Femur (tissue), 1 donor: Measurements from ENCODE around the gene UBE2L5.
A peak's percentile ranks its signal among the peaks of the same experiment; 100 is the strongest.

Experiments
- DNase-seq: peaks from one replicate; pipeline ENCODE4 v3.0.0-alpha.2; 2017

UBE2L5 gene

DNA sequence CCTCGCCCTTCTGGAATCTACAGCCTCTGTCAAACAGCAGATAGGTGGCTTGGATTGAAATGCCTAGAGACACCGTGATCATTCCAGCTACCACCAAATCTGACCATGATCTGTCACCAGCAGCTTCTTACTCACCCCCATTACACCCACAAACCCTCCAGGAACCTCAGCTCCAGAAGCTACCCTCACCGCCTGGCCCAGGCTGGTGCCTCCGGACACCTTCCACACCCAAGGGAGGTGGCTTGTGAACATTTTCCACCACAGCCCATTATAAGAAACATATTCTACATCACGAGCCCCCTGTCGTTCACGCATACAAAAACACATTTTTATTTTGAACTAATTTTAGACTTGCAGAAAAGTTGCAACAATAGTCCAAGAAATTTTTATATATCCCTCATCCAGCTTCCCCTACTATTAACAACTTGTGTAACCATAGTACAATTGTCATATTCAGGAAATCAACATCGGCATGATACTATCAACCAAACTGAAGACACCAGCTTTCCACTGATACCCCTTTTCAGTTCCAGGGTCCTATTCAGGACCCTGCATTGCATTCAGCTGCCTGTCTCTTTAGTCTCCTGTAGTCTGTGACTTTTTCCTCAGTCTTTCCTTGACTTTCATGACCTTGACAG lies 15.4 kb upstream of the UBE2L5 start:
- no peak for DNase-seq

DNA sequence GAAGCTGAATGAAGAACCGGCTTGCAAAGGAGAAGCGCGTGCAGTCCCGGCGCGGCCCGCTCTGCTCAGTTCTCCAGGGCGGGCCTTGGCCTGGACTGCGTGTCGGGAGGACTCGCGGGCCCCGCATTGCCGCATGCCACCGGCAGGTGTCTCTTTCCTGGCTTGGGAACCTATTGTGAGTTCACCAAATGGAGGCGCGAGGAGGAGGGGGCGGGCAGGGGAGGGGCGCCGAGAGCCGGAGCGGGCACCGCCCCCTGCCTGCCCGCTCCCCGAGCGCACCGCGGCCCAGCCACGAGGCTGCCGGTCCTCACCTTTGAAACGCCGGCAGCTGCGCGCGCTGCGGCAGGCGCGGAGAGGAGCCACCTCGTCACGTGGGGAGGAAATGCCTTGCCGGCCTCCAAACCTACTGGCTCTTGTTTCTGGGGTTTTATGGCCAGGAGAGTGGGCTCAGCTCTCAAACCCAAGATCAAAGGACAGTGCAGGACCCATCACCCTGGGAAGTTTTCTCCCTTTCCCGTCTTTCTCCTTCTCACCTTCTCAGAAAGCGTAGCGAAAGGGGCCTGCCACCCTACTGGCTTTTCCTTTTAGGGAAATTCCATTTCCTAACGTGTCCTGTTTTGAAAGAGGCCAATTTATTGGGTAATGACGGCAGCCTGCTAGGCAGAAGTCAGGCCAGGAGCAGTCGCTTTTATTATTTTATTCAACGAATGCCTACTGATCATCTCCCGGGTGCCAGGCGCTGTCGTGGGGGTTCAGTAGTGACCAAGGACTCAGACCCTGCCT lies 13.8 kb upstream of the UBE2L5 start:
- peak; percentile 96 for DNase-seq

DNA sequence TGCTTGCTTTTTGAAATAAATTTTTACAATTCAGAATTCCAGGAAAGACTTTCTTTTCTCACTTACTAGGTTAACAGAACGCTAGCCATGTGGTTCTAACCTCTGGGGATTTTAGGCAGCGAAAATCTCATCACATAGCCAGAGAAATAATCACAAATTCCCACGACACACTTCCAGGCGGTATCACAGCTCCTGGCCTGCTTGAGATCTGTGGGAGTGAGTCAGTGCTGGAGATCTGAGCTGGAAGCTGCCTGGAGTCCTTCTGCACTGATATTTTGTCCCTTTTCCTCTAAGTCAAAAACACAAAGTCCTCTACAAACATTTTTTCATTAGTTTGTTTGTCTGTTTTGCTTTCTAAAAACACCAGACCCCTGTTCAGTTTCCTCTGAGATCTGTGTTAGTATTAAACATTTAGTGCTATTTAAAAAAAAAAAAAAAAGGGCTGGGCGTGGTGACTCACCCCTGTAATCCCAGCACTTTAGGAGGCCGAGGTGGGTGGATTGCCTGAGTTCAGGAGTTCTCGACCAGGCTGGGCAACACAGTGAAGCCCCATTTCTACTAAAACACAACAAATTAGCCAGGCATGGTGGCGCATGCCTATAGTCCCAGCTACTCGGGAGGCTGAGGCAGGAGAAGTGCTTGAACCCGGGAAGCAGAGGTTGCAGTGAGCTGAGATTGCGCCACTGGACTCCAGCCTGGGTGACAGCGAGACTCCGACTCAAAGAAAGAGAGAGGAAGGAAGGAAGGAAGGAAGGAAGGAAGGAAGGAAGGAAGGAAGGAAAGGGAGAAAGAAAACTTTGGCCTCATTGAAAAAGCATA lies 12.2 kb upstream of the UBE2L5 start:
- DNase-seq, result no peak

DNA sequence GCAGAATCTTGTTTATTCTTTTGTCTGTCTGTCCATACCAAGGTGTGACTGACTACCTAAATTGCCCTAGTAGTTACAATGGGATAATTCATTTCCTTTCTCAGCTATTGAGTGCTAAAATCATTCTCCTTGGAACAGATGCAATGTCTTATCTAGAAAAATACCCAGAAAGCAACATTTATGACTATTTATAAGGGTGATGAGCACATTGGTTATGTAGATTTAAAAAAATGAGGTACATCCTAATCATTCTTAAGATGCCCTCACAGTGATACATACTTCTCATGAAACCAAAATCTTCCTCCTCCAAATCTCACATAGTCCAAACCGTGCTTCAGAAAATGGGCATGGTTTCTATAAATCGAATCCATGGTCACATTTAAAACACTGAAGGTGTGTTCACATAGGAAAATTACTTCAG lies 11.6 kb upstream of the UBE2L5 start:
- no peak for DNase-seq

DNA sequence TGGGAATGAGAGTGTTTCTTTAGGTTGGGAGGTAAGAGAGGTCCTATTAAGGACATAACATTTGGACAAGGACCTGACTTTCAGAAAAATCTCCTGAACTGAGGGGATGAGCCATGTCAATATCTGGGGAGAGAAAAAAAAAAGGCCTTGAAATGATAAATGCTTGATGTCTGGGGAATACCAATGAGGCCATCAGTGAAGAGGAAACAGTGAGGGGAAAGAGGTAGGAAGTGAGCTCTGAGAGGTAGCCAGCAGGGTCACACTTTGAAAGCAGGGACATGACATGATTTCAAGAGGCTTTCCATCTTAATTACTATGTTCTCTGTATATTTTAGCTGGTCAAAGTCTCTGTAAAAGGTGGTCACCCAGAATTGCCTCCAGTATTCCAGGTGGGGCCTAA lies 9.9 kb upstream of the UBE2L5 start:
- DNase-seq, result no peak

DNA sequence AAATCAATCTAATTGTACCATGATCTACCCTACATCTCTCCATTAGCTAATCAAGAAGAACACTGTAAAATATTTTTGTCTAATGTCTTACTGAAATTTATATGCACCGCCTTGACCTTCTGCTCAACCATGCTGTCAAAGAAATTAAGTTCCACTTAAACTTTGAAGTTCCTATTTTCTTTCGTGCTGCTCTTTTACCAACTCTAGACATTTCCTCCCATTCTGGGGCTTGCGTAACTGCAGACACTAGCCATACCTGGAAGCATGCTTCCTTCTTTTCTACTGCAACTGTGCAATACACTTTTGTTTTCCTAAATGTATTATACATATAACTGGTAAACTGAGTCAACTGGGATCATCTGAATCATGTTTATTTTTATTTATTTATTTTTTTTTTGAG lies 8.5 kb upstream of the UBE2L5 start:
- DNase-seq, result no peak

DNA sequence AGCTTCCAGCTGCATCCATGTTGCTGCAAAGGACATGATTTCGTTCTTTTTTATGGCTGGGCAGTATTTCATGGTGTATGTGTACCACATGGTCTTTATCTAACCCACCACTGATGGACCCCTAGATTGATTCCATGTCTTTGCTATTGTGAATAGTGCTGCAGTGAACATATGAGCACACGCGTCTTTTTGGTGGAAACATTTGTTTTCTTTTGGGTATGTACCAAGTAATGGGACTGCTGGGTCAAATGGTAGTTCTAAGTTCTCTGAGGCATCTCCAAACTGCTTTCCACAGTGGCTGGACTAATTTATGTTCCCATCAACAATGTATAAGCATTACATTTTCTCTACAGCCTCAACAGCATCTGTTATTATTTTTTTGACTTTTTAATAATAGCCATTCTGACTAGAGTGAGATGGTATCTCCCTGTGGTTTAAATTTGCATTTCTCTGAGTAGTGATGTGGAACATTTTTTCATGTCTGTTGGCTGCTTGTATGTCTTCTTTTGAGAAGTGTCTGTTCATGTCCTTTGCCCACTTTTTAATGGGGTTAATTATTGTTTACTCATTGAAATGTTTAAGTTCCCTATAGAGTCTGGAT lies 6.8 kb upstream of the UBE2L5 start:
- no peak for DNase-seq

DNA sequence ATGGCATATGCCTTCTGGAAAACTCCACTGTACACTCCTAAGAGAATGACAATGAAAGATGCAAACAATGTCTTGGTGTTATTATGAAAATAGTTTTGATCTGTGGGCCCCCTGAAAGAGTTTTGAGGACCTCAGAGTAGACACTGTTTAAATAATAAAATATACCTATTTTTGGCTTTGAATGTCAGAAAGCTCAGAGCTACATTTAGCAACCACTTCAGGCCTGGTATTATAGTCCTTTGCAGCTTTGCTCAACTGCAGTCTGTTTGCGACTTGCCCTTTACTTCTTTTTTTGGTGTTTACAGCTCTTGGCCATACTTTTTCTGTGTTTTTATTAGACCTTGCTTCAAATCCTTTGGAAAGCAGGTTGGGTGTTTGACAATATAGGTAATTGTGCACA lies 5.8 kb upstream of the UBE2L5 start:
- no peak for DNase-seq

DNA sequence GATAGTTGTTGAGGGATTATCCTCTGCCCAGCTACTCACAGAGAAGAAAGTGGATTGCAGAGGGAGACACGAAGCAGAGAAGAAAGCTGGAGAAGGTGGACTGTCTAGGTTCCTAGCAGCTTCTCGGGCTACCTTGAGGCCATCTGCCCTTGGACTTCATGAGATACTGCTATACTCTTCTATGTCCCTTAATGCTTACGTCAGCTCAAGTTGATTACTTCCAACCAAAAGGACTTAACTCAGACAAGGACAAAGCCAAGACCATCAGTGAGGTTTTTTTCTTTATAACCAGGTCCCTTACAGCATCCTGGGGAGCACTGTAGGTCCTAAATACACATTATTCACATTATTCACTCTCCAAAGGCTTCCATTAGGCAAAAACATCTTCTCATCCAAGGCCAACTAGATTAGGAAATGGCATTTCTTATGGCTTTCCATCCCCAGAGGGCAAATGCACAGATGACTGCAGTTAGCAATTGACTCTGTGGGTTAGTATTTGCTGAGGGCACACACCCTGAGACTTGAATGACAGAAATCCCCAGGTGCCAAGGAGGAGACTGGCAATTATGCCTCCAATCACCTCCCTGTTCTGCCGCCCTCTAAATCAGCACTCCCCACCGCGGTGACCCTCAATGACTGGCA lies 4.1 kb upstream of the UBE2L5 start:
- DNase-seq, result no peak

DNA sequence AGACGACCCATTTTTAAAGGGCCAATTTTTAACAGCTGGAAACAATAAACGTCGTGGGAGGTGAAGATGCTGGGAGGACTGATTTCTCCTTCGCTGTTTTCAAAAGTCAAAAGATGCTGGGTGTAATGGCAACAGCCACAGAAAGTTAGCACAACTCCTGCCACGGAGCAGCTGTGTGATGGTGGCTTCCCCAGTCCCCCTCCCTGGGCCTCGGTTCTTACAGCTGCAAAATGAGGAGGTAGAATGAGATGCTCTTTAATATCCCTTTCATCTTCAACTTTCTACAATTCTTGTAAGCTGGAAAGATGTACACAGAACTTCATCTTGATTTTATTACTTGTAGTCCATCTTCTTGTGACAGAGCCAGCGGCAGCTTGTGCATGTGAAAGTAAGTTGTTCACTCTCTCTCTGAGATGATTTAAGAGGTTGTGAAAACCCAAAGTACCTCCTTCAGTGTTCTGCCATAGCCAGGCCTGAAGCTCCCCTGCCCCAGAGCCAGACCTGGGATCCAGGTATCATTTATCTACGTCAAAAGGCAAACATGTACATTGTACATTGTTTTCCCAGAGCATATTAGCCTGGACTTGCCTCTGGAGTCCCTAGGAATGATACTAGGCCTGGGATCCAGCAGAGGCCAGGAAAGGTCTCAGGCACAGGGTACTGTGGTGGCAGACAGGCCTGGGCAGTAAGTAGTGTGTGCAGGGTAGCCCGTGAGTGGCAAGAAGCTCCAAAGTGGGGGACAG lies 3.4 kb upstream of the UBE2L5 start:
- no peak for DNase-seq

DNA sequence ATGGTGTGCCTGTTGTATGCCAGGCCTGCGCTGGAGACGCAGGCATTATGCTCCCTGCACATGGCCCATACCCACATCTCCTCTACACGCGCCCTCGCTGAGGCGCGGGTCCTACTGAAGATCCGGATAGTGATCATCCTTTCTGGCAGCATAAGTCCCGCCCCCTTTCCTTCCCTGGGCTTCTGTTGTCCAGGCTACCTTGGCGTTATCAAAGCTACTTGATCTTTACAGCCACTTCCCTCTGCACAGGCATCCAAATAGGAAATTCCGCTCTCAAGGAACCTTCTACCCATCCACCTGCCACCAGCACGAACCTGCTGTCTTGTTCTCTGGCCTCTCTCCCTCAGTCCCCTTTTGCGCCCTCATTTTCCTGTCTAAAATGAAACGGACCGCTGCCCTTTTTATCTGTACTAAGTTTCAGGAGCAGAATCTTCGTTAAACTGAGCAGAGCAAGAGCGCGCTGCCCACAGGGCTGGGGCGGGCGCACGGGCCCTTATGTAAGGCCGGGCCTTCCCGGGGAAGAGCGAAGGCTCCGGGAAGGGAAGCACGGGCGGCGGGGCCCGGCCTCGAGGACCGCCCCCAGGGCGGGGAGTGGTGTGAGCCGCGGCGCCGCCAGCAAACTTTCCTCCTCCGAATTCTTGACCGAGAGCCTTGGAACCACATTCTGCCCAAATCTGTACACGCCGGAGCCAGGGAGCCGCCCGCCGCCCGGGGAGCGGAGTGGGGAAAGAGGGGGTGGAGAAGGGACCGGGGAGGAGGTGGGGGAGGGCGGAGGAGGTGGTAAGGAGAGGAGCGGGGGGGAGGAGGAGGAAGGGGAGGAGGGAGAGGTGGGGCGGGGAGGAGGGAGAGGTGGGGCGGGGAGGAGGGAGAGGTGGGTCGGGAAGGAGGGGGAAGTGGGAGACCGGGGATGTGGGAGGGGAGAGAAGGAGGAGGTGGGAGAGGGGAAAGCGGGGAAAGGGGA lies 920 bp upstream of the UBE2L5 start:
- DNase-seq, result peak; percentile 93

DNA sequence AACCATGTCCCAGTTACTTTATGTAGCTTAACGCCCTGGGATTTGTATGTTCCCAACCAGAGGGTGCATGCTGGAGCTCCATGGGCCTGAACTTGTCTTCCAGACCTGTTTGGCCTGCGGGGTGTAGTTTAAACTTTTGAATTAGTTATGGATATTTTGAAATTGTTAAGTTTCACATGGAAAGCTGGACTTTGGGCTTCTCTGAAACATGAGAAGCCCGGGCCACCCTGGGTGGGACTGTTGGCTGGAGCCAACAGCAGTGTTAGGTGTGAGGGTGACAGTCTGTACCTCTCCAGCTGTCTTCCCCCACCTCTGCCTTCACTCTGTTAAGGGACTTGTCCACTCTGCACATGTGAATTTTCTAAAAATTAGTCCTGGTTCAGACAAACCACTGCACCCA lies 1.6 kb downstream of the UBE2L5 start:
- DNase-seq, result no peak

DNA sequence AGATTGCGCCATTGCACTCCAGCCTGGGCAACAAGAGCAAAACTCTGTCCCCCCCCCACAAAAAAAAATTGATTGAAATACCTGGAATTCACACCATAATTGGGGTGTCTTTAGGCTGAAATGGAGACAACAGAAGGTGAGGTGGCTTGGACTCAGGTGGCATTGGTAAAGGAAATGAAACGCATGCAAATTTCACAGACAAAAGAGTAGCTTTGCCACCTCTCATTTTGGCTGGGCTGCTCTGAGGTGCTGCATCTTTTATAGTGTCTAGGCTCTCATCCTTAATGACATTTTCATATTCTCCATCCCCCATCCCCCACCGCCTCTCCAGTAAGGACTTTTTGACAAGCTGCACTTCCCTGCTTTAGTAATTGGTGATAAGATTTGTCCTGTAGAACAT lies 6.9 kb downstream of the UBE2L5 start:
- DNase-seq, result no peak

DNA sequence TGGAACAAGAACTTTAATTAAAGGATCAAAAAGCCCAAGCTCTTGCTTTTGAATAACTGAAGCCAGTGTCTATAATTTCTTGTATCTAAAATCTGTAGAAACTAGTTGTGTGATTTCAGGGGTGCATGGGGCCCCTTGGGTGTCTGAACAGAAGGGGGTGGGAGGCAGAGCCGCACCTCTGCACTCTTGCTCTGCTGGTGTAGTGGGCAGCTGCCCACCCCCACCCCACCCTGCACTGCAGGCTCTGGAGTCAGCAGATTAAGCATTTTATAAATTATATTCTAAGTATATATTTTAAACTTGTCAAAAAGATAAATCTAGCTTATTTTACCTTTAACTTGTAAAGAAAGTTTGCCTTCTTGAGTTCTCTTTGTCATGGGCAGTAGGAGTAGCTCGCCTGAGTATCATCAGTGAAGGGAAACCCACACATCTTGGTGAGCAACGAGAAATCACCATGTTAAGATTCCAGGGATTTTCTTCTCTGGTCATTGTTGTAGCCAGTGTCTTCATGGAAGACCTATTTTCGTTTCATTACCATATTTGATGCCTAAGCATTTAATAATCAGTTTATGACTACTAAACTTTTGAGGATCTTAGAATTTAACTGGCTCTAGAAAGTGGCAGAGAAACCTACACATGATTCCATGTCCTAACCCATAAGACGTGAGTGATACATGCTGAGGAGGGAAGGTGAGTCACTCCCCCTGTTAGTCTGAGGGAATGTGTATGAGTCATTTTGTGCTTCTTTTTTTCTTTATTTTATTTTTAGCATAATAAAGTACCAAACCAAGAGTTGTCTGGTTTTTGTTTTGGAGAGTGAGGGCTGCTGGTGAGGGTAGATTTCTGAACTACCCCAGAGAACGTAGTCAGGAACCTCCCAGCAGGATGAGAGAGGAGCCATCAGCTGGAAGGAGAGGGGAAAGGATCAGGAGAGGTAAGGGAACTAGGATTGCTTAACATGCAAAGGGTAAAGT lies 7.7 kb downstream of the UBE2L5 start:
- DNase-seq, result no peak

DNA sequence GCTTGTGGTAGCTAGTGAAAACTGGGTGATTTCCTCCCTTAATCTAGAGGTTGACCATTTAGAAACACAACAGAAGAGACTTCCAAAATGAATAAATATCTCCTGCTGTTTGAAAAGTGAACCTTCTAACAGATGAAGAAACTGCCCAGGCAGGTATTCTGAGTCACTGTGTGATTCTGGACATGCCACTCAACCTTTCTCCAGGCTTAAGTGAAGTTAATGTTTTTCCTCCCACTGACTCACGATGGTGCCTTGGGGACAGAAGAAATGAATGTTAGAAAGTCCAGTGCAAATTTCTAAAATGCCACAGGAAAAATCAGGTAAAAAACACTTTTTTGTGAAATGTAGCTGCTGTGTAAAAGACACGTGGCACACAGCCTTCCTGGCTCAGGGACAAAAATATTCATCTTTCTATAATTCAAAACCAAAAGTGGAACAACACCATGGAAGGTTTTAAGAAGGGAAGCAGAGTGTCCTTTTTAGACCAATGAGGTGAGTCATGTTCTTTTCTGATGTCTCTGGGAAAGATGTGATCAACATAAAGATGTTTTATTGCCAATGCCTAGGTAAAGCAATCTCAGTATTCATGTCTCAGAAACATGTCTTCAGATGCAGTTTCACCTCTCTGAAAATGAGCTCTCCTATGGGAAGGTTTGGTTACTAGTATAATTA lies 9.1 kb downstream of the UBE2L5 start:
- DNase-seq, result no peak

DNA sequence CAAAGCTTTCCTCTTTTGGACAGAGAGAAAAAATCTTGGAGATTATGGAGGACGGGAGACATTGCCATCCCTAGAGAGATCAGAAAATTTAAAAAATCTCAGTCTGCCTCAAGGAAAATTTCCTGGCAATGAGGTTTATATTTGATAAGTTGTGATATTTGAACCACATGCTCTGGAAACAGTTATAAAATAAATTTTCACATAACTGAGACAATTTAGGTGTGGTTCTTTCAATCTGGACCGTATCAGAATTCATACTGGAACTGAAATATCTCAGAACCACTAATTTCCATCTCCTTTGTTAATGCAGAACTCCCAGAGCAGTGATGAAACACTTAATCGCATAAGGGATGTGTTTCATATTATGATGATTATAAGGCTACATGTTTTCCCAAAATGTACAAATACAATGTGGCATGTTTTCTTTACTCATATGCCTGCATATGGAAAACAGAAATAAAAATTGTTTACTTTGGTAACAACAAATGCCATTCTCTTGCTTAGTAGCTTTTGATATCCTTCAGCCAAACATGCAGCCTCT lies 13.7 kb downstream of the UBE2L5 start:
- no peak for DNase-seq

DNA sequence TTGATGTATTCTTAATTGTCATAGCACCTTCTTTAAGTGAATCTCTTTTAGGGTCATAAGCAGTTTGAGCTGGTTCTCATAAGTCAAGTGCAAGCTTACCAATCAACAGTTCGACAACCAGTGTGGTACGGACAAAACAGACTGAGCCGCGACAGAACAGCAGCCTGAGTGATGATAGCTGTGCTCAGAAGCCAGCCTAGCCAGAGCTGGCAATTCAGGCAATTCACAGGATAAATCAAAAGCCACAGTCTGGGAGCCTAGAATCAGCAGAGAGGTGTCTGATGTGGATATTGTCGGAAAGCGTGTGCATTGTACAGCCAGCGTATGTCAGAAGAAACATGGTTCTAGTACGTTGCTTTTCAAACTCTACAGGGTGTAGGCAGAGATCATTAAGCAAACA lies 14.9 kb downstream of the UBE2L5 start:
- DNase-seq, result no peak

DNA sequence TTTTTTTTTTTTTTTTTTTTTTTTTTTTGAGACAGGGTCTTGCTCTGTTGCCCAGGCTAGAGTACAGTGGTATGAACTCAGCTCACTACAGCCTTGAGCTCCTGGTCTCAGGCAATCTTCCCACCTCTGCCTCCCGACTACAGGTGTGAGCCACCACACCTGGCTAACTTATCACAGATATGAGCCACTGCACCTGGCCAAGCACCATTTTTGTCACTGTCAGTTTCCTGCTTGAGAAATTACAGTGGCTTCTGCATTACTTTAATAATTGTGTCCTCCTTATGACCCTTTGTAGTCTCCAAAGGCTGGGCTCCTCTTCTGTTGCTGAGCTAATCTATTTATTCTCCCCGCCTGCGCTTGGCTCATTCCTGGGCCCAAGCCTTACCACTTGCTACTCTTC lies 16.0 kb downstream of the UBE2L5 start:
- DNase-seq, result no peak
